Calu3 (cell line): ENCODE results near the gene NUDT7. TPM values are rescaled to one million over a fixed set of nuclear protein-coding genes. Genes with fewer than 3 reads are reported as not detected.

Experiments
- BruUV-seq: library from RNA; stranded (reverse); fragments of 400-500 nt; replicated peaks from 2 replicates; lab custom pipeline; 2021; lab: Mats Ljungman, UMichigan
- CTCF ChIA-PET: fragments of 300-600 bp; sonication (Branson Sonifier 250); formaldehyde crosslinking; loops from one replicate; lab custom pipeline; 2022; ENCODE audit warnings: antibody characterized with exemption; lab: Charles Lee
- DNase-seq: peaks from one replicate; pipeline ENCODE4 v3.0.0; 2022
- H3K27ac Mint-ChIP-seq: one replicate; pipeline ENCODE4 v1.8.0; 2022; ENCODE audit warnings: mixed read lengths; ENCODE audit not compliant: unreplicated experiment
- H3K27me3 Mint-ChIP-seq: one replicate; pipeline ENCODE4 v1.8.0; 2022; ENCODE audit warnings: mixed read lengths; ENCODE audit not compliant: unreplicated experiment
- H3K36me3 Mint-ChIP-seq: one replicate; pipeline ENCODE4 v1.8.0; 2022; ENCODE audit warnings: mild to moderate bottlenecking, moderate library complexity, mixed read lengths; ENCODE audit not compliant: insufficient read depth, unreplicated experiment
- H3K4me1 Mint-ChIP-seq: one replicate; pipeline ENCODE4 v1.8.0; 2022; ENCODE audit warnings: mild to moderate bottlenecking, low read depth, mixed read lengths; ENCODE audit not compliant: unreplicated experiment
- H3K4me3 Mint-ChIP-seq: one replicate; pipeline ENCODE4 v1.8.0; 2022; ENCODE audit warnings: mild to moderate bottlenecking, low read depth, moderate library complexity, mixed read lengths; ENCODE audit not compliant: unreplicated experiment
- H3K9me3 Mint-ChIP-seq: one replicate; pipeline ENCODE4 v1.8.0; 2022; ENCODE audit warnings: low read depth, mixed read lengths; ENCODE audit not compliant: unreplicated experiment
- CTCF ChIP-seq: fragments of 200-600 bp; IDR thresholded peaks from one replicate; pipeline ENCODE4 v1.8.0; 2022; ENCODE audit warnings: antibody characterized with exemption; ENCODE audit not compliant: unreplicated experiment
- intact Hi-C: fragments of 100-400 bp; cut with micrococcal nuclease; formaldehyde crosslinking; loops from one replicate; pipeline ENCODE4 v1.10.0; 2022; ENCODE audit not compliant: unreplicated experiment
- total RNA-seq: library from RNA; stranded (reverse); gene quantifications from 2 replicates; pipeline ENCODE4 v1.2.3, GENCODE V29; 2022

Gene NUDT7
- total RNA-seq, 1 experiment from 2014 or later, result 6.1 TPM

GRCh38 chr16:77759821-77760220, 37.5 kb downstream of the NUDT7 start:
- H3K4me3 Mint-ChIP-seq, result no peak overlapping the region
- CTCF ChIA-PET, result no interaction called here
- H3K9me3 Mint-ChIP-seq, result peaks cover 6% of the 10 kb centered on the region
- intact Hi-C loops, result no loop called here
- BruUV-seq, result no TSS peak
- no peaks in the 10 kb centered on the region for H3K36me3 Mint-ChIP-seq
- H3K27me3 Mint-ChIP-seq, result no peaks in the 10 kb centered on the region
- no peak overlapping the region for H3K27ac Mint-ChIP-seq
- H3K4me1 Mint-ChIP-seq, result no peaks in the 10 kb centered on the region
- no peak for DNase-seq
- TF ChIP-seq CTCF, result no peak

GRCh38 chr16:77760800-77761199, 38.5 kb downstream of the NUDT7 start:
- Mint-ChIP-seq H3K36me3 (no peaks in the 10 kb centered on the region), H3K27ac (no peak overlapping the region), H3K4me1 (no peaks in the 10 kb centered on the region), H3K9me3 (peaks cover 6% of the 10 kb centered on the region), H3K27me3 (no peaks in the 10 kb centered on the region), H3K4me3 (no peak overlapping the region)
- no peak for TF ChIP-seq CTCF
- no TSS peak for BruUV-seq
- intact Hi-C loops, result no loop called here
- no peak for DNase-seq
- CTCF ChIA-PET, result no interaction called here

- CTCF ChIA-PET, result interaction anchor here (0.7 to 0.9 kb wide), 2 partner anchors 15 to 183 kb away, joined by 3 to 5 read pairs; no protein-coding TSS in a partner anchor
- no peak for DNase-seq
- TF ChIP-seq CTCF, result no peak
- no peak overlapping the region for H3K27ac Mint-ChIP-seq
- H3K9me3 Mint-ChIP-seq, result peaks cover 6% of the 10 kb centered on the region
- H3K4me3 Mint-ChIP-seq, result no peak overlapping the region
- intact Hi-C loops, result no loop called here
- H3K27me3 Mint-ChIP-seq, result no peaks in the 10 kb centered on the region
- no peaks in the 10 kb centered on the region for H3K36me3 Mint-ChIP-seq
- H3K4me1 Mint-ChIP-seq, result no peaks in the 10 kb centered on the region
- no TSS peak for BruUV-seq
Measured at GRCh38 chr16:77761204-77761603, 38.9 kb downstream of the NUDT7 start.

- DNase-seq, result no peak
- Mint-ChIP-seq H3K27me3 (no peaks in the 10 kb centered on the region), H3K27ac (no peak overlapping the region), H3K4me1 (no peaks in the 10 kb centered on the region), H3K4me3 (no peak overlapping the region), H3K36me3 (no peaks in the 10 kb centered on the region), H3K9me3 (peaks cover 6% of the 10 kb centered on the region)
- intact Hi-C loops, result no loop called here
- CTCF ChIA-PET, result no interaction called here
- TF ChIP-seq CTCF, result no peak
- BruUV-seq, result no TSS peak
Measured at GRCh38 chr16:77762262-77762661, 39.9 kb downstream of the NUDT7 start.
